HFFc6 (cell line): ENCODE data around the gene NEK8. TPM values are rescaled to one million over a fixed set of nuclear protein-coding genes. Genes with fewer than 3 reads are reported as not detected.

Experiments
- DNase-seq: peaks from one replicate; pipeline ENCODE4 v3.0.0-alpha.2; 2018
- H3K27ac Mint-ChIP-seq: 2 replicates; pipeline ENCODE4 v1.8.0; 2020; ENCODE audit warnings: mild to moderate bottlenecking, mixed read lengths
- H3K27me3 Mint-ChIP-seq: 2 replicates; pipeline ENCODE4 v1.8.0; 2021; ENCODE audit warnings: mild to moderate bottlenecking, moderate library complexity, mixed read lengths; ENCODE audit not compliant: insufficient read depth
- H3K36me3 Mint-ChIP-seq: 2 replicates; pipeline ENCODE4 v1.8.0; 2021; ENCODE audit warnings: low read depth, mixed read lengths
- H3K4me1 Mint-ChIP-seq: 2 replicates; pipeline ENCODE4 v1.8.0; 2020; ENCODE audit warnings: low read depth, mixed read lengths
- H3K4me3 Mint-ChIP-seq: 2 replicates; pipeline ENCODE4 v1.8.0; 2020; ENCODE audit warnings: mild to moderate bottlenecking, moderate library complexity, mixed read lengths
- H3K9me3 Mint-ChIP-seq: 2 replicates; pipeline ENCODE4 v1.8.0; 2020; ENCODE audit warnings: mild to moderate bottlenecking, mixed read lengths
- CTCF ChIP-seq: fragments of 200-600 bp; sonication (generic); IDR thresholded peaks from 2 replicates; pipeline ENCODE4 v1.5.0; 2021; ENCODE audit warnings: antibody characterized with exemption, mild to moderate bottlenecking
- total RNA-seq, 6 experiments: library from RNA; stranded (reverse); fragmentation: NEBNext Ultra II Directional; extraction: Animal tissue kit (Norgen Biotek cat#: 25700); gene quantifications; 2 replicates in 1 of 6; 3 replicates in 5 of 6; pipeline ENCODE4 v1.2.3, GENCODE V29; 2021

NEK8 gene
- total RNA-seq, 6 experiments from 2014 or later, result 1.9 to 3.1 (median 2.5) TPM

- peaks cover 15% of the 10 kb centered on the region for H3K36me3 Mint-ChIP-seq
- peaks cover 30% of the 10 kb centered on the region for H3K4me1 Mint-ChIP-seq
- H3K27ac Mint-ChIP-seq, result peak overlapping the region; percentile 53
- peak; percentile 98 for TF ChIP-seq CTCF
- H3K4me3 Mint-ChIP-seq, result no peak overlapping the region
- H3K9me3 Mint-ChIP-seq, result no peaks in the 10 kb centered on the region
- DNase-seq, result peak; percentile 89
- peaks cover 30% of the 10 kb centered on the region for H3K27me3 Mint-ChIP-seq
Measured at GRCh38 chr17:28750178-28751047, 21.8 kb downstream of the NEK8 start.

GRCh38 chr17:28751600-28752366 is 23.2 kb downstream of the NEK8 start:
- no peak for DNase-seq
- Mint-ChIP-seq H3K4me3 (no peak overlapping the region; the same call in 1 of the 2 replicates), H3K36me3 (peaks cover 10% of the 10 kb centered on the region)

GRCh38 chr17:28755486-28755885 is 26.9 kb downstream of the NEK8 start:
- Mint-ChIP-seq H3K27me3 (peaks cover 27% of the 10 kb centered on the region), H3K36me3 (peaks cover 13% of the 10 kb centered on the region), H3K4me1 (peaks cover 19% of the 10 kb centered on the region), H3K9me3 (no peaks in the 10 kb centered on the region), H3K27ac (peak overlapping the region; percentile 27; the same call in 1 of the 2 replicates), H3K4me3 (no peak overlapping the region)
- no peak for TF ChIP-seq CTCF
- DNase-seq, result no peak

More at GRCh38 chr17:28751600-28752366, 23.2 kb downstream of the NEK8 start:
- Mint-ChIP-seq H3K27me3 (peaks cover 35% of the 10 kb centered on the region), H3K9me3 (no peaks in the 10 kb centered on the region), H3K27ac (no peak overlapping the region), H3K4me1 (peaks cover 33% of the 10 kb centered on the region)
- no peak for TF ChIP-seq CTCF

- Mint-ChIP-seq H3K4me3 (no peak overlapping the region), H3K27me3 (peaks cover 24% of the 10 kb centered on the region), H3K27ac (no peak overlapping the region; the same call in 1 of the 2 replicates), H3K36me3 (peaks cover 13% of the 10 kb centered on the region; the same call in 1 of the 2 replicates), H3K4me1 (peaks cover 24% of the 10 kb centered on the region), H3K9me3 (no peaks in the 10 kb centered on the region)
- DNase-seq, result no peak
- TF ChIP-seq CTCF, result no peak
Measured at GRCh38 chr17:28756049-28756804, 27.6 kb downstream of the NEK8 start.
